ENCODE data around the gene TTC7B.

The TTC7B gene

DNA sequence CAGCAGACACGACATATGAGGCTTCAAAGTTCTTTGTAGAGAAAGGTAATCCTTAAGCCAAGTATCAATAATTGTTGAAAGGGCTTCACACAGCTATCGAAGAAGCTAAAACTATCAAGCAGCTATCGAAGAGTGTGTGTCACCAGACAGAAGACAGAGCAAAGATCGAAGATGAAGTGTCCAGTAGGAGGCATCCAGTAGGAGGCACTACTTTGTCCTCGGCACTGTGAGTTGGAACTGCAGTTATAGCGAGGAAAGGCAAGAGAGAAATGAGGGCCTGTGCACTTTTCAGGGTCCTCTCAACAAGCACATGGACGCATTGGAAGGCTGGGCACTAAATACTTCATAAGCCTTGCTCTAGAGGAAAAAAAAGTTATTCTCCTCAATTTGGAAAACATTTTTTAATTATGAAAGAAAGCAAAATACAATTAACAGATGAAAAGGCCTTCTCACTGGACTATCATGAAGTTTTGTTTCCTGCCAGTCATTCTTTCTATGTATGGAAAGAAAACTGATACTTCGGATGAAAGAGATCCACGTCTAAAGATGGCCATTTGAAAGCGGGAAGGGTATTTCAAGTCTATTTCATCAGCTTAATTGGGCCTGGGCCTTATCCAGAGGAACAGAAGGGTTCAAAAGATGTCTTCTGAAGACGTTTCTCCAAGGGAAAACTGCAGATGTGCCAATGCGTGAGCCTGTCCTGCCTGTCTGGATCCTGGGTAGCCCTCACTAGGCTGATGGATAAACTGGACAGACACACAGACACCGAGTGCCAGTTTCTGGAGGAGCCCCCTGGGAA, 244.9 kb downstream of the TTC7B start:
- no peak for DNase-seq

DNA sequence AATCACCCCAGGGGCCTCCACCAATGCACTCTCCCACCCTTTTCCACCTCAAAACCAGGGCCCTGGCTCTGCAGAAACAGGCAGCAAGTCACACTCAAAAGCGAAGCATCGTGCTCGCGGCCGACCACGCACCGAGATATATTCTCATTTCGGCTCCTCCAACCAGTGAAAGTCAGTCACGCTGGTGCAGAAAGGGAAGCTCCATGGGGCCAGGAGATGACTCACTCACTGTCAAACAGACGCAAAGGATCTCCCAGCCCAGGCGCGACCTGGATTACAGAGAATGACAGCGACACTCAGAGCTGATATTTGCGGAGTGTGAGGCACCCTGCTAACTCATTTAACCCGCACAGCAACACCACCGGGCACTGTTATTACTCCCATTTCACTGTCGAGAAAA, 245.8 kb downstream of the TTC7B start:
- no peak for DNase-seq

DNA sequence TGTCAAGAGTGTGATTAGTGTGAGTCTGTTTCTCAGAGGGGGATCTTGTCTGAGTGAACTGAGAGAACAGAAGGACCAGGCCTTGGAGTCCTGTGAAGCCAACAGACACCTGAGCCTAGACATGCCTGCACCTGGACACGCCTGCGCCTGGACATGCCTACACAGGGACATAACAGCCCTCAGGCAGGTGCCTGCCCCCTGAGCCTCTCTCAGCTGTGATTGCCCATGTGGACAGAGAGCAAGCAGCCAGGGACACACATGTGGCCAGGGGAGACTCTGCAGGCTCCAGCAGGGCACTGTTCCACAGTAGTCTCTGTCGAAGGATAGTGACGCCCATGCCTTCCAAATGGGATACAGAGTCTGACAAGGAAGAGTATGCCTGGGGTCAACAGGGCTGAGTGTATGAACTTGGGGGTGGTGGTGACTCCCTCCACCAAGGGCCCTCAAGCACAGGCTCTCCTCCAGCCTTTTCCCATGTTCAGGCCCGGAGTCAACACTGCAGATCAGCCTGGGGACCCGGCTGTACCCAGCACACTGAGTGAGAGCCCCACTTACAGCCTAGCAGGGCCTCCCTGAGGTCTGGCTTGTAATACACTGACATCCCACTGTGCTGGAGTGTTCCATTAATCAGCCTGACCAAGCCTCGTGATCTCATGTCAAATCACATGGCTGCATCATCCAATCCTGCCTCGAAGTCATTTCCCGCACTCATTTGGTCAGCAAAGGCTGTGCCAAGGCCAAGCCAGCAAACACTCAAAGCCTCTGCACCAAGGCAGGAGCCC, 246.4 kb downstream of the TTC7B start:
- DNase-seq = no peak

DNA sequence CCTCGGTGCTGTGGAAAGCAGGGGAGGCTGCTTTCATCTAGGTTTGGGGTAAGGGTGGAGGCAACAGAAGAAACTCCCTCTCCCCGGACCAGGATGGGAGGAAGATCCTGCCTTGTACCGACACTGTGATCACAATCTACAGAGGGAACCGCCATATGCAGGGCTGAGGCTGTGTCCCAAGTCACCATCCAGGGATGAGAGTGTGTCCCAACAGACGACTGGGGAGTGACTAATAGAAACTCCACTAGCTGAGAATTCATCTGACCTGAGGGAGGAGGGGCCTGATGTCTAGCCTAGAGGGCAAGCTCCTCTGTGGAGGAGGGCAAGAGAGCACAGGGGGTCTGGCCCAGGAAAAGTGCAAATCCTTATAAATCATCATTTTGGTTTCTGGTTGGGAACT, 247.0 kb downstream of the TTC7B start:
- no peak for DNase-seq

DNA sequence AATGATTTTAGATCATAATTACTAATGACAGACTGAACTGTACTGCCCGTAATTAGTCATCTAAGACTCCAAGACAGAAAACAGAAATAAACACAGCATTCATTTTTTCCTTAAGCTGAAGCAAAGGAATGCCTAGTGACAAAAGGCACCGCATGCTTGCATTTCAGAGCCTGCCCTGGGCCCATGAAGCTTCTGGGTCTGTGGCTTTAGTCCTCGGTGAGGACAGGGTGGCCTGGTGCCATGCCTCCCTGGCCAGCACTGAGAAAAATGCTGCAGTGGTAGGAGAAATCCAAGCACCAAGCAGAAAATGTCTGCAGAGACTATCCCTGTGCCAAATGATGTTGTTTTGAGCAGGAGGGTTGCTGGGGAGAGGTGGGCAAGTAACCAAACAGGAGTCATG, 247.8 kb downstream of the TTC7B start:
- DNase-seq = no peak

DNA sequence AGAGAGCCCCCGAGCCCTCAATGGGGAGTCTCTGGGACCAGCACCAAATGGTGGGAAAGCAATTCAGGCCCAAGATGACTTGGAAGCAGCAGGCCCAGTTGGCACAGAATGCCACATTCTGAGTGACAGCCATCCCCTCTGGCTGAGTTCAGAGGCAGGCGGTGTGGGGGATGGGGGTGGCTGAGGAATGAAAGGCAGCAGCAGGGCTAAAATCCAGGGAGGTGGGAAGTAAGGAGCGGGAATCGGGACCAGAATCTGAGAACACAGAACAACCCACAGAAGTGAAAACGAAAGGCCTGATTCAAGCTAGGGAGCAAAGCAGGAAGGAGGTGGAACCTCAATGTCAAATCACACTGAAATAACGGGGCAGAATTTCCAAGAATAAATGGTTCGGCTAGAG, 248.2 kb downstream of the TTC7B start:
- DNase-seq = no peak

DNA sequence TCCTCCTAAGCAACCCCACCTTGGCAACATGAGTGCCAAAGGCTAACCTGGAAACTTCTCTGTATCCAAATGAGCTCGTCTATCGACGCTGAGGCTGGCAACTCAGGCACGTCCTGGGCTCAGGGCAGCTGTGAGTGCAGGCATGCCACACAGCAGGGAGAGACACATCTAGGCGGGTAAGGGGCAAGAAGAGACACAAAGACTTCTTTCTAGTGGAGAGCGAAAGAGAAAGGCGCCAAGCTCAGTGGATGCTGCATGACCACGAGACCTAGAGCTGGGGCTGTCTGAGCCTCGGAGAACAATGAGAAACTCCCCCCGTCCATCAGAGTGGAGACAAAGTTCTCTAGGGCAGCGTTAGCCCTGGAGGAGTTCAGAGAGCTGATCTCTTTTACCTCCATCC, 249.0 kb downstream of the TTC7B start:
- no peak for DNase-seq

DNA sequence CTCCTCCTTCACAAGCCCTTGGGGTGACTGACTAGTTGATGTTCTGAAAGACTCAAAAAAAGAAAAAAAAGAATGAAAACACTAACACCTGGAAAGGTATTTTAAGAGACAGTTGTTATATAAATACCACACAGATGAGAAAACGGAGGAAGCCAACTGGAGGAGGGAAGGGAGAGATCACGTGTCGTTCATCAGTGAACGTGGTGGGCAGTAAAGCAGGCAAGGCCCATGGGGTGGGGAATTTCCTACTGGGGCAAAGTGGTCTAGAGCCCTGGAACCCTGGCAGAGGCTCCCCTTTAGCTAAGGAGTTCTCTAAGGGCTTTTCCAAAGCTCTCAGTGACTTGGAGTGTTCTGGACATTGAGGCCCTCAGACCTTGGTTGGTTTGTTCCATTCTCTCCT, 249.7 kb downstream of the TTC7B start:
- DNase-seq = no peak

DNA sequence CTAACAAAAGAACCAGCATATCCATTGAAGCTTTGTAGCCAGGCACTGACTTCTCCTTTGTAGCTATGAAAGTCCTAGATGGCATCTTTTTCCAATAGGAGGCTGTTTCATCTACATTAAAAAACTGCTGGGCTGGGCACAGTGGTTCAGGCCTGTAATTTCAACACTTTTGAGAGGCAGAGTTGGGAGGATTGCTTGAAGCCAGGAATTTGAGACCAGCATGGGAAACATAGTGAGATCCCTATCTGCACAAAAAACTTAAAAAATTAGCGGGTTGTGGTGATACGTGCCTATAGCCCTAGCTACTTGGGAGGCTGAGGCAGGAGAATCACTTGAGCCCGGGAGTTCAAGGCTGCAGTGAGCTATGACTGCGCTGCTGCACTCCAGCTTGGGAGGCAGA, 251.7 kb downstream of the TTC7B start:
- no peak for DNase-seq

DNA sequence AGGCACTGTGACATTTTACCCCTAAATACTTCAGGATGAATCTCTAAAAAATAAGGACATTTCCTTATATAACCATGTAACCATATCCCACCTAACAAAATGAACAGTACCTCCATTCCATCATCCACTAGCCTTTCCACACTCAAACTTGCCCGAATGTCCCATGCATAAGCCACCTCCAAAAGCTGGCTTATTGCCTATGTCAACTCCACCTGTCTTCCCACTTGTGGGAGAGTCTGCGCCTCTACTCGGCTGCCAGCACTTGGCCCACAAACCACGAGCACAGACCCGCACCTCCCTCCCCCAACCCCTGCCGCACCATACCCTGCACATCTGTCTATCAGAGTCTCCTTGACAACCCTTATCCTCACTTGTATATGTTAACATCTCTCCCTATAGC, 253.6 kb downstream of the TTC7B start:
- DNase-seq = no peak

DNA sequence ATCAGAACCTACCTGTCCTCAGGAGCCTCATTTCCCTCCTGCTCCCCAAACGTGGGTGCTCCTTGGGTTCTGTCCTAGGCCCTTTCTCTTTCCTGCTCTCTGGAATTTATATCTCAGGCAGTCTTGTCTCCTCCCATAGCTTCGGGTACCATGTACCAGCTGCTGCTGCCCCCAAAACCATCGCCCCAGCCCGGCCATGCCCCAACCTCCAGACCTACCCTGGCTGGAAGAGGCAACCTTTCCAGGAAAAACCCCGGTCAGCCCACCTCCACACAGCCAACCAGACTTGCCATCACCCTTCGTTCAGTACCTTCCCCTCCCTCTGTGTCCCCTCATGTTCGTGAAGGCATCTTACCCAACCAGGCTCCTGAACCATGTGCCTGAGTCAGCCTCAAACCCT, 254.3 kb downstream of the TTC7B start:
- DNase-seq = no peak

DNA sequence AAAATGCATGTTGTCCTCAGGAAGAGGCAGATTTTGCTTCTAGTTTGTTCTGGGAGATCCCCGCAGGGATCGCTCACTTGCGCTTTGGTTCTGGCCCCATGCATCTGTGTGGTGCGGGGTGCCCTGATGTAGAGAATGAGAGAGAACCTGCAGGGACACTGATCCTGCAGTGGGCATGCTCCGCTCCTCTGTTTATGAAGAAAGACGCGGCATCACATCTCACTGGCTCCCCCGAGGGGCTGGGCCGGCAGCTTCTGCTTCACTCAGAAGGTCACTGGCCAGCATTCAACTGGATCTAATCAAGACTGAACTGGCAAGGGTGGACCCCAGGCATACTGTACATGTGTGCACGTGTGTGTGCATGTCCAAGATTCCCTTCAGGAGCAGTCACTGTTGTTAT, 255.2 kb downstream of the TTC7B start:
- no peak for DNase-seq

DNA sequence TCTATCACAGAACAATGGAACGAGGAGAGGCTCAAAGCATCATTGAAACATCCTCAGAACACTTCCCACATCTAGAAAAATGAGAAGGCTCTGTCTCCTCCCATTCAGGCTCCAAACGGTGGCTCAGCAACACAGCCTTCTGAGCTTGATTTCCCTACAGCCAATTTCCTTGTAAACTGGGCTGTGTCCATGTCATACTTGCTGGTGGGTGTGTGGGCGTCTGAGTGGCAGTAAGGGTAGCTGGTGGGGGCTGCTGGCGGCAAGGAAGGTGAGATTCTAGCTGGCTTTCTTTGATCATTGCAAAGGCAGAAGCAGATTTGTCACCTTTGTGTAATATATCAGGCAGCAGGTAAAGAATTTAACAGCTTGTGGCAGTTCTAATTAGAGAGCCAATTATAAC, 255.7 kb downstream of the TTC7B start:
- DNase-seq = no peak

DNA sequence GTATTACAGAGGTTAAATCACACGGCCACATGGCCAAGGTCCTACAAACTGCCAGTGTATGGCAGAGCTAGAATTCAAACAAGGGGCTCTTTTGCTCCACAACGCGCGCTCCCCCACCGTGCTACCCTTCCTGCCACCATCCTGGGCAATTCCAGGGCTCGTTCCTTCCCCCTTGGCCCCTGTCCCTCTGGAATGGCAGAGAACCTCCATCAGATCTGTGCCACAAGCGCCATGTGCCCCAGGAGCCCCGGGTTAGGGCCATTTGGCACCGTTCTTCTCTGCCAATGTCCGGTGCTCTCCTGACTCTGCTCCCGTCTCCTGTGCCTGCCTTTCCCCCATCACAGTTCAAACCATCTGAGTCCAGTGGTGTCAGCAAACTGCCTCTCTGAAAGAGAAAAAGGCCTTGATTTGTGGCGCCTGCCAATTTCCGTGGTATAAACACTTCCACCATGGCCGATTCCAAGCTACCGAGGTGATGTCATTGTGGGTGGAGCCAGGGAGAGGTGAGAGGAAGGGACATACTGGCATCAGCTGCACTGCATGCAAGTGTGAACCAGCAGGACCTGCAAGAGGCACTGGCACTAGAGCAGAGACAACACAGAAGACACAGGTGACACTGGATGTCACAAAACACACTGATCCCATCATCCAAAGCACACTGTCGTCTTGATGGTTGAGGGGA, 256.3 kb downstream of the TTC7B start:
- no peak for DNase-seq

DNA sequence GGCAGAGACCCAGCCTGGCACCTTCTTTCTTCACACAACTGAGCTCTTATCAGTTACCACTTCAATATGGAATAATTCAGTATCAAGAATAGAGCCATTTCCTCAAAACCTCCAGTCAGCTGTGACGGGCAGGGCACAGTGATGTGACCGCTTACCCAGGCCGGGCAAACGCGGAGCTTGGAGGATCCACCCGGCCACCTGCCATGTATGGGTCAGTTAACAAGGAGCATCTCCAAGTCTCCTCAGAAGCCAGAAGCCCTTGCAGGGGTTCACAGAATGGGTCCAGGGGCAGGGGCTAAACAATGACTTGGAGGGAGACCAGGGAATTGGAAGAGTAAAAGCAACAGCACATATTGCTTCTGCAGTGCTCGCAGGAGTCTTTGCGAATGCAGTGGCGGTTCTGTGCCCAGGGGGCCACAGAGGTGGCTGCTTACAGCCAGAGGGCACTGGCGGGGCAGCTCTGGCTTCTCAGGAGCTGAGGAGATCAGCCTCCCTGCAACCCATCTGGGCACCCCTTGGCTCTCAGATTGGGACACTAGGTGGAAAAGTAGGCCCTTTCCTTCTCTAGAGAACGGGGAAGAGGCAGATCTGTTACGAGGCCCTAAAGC, 257.1 kb downstream of the TTC7B start:
- no peak for DNase-seq

DNA sequence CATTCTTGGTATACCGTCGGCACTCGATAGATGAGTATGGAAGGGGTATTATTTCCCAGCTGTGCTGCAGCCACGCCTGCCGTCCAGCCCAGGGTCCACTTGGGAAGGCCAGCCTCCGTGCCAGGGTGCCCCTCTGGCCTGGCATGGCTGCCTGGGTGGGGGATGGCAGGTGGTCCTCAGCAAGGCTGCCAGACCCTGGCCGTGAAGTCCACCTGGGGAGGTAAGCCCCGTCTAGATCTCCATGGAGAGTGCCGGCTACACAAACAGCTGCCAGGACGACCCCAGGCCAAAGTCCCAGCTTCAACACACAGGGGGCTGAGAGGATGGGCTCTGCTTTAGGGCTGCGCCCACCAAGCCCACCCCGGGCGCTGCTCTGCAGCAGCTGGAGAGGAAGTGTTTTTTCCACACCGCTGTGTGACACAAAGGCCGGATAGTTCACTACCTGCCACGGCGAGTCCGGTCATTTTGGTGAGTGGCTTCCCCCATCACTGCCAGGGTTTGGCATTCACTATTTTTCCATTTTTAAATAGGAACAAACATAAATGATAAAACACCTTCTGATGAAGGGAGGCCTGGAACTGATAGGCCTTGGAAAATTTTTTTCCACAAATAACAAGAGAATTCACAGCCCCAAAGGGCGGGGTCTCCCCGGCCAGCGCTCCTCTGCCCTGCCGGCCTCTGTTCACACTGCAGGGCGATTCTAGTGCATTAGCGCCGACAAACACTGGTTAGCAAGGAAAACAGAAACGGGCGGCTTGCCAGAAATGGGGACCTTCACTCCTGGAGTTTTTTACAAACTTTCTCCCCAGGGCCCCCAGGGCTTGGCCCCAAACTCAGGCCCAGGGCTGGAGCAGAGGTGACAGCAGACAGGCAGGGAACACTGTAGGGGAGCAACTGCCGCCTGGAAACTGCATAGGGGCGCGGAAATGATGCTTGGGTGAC, 257.9 kb downstream of the TTC7B start:
- no peak for DNase-seq

DNA sequence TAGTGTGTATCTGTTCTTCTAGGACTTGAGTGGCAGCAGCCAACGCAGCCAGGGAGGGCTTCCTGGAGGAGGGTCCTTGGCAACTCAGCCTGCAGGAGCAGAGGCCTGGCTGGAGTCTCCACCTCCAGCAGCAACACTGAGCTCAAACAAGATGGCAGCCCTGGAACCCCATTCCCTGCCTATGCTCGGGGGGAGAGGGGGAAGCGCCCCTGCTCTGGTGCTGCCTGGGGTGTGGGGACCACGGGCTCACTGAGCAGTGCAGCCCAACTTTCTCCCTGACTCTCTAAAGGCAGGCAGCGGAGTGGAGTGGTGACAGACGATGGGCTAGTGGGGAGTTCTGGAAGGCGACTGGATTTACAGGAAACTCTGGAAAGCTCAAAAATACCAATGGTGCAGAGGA, 258.7 kb downstream of the TTC7B start:
- DNase-seq = no peak

DNA sequence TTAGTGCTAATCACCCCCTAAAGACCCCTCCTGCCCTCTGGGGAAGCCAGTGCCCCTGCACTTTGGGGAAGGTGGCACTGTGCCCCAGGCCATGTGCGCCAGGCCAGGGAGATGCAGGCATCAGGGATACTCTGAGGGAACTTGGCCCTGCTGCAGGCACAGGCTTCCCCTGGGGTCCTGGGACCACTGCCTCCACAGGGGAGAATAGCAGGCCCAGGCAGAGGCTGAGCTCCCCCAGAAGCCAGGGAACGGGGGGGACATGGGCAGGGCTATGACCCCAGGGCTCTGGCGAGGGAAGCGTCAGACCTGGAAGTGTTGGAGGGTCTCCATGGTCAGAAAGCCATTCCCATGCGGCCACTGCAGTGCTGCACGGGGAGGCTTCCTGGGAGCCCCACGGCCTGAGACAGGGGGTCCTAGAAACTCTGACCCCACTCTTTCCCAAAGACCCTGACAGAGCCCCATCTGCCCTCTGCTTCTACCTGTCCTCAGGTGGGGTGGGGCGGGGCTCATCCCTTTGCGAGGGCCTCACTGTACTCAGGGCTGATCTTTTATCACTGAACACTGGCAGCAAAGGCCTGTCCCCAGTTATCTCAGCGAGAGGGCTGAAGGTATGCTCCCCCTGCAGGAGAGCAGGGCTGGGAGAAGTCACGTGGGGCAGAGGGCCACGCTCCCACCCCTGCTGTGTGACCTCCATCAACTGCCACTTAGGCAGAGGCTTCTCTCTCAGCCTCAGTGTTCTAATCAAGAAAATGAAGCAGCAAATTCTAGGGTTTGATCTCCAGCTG, 259.4 kb downstream of the TTC7B start:
- no peak for DNase-seq

DNA sequence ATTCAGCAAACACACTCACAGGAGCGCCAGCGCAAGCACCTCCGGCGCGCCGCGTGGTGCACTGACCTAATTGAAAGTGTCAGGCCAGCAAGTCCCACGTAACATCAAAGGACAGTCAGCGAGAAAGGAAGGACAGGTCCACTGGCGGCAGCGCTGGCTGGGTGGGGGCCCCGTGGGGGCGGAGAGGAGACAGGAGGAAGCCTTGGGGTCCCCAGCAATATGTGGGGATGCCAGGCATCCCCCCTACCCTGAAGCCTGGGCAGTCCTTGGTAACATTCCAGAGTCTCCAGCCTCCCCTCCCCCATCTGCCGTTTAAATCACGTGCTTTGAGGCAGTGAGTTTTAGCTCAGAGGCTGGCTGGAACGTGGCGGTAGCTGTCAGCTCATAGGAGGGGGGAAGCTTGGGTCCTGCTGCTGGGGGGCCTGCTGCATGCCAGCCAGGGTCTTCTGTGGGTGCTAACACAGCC, 260.2 kb downstream of the TTC7B start:
- no peak for DNase-seq

DNA sequence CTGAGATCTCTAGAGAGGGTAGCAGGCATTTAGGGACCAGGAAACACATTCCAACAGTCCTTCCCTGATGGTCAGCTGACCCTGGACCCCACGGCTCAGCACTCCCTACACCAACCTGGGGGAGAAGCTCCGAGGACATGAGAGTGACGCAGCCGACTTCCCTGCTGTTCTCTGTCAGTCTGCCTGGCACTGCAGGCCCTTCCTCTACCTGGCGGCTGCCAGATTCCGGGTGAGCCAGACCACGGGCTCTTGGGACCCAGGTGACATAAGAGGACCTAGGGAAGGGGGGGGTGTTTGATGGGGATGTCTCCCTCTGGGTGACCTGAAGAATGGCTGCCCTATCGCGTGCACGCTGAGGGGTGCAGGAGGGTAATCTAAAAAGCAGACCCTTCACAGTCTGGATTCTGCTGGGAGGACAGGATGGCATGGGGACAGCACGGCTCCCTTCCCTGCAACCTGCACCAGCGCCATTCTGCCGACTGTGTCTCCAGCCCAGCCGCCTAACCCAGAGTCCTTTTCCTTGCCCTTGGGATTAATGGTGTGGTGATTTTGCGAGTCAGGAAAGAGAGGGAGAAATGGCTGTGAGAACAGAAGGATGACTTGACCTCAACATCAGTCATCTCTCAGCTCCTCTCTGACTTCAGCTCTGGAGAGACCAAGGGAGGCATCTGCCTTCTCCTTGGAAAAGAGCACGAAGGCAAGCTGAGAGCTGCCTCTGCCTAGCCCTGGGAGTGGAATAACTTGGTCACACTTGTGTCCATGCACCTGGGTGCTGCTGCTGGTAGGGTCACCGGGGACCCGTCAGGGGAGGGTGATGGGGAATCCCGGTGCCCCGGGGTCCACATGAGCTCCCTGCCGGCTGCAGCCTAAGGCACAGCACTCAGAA, 260.9 kb downstream of the TTC7B start:
- no peak for DNase-seq
